HL-60 (cell line): Measurements from ENCODE around the gene GALNT13.
A peak's percentile ranks its signal among the peaks of the same experiment; 100 is the strongest.

Experiments
- DNase-seq, 2 experiments: peaks; one replicate each; pipeline ENCODE4 v3.0.0-alpha.2; 2010 to 2020; ENCODE audit warnings: low read depth in 1 of 2, low spot score in 1 of 2
- H3K27ac ChIP-seq: fragments of 250-450 bp; sonication (Bioruptor Pico); replicated peaks from 2 replicates; pipeline ENCODE4 v1.5.1; 2020; ENCODE audit warnings: mild to moderate bottlenecking, moderate library complexity
- H3K27me3 ChIP-seq: fragments of 250-450 bp; sonication (Bioruptor Pico); 2 replicates; pipeline ENCODE4 v1.5.1; 2021; ENCODE audit warnings: mild to moderate bottlenecking, moderate library complexity; ENCODE audit not compliant: insufficient read depth, poor library complexity, severe bottlenecking
- H3K4me3 ChIP-seq: replicated peaks from 2 replicates; pipeline ENCODE4 v1.5.1; 2011; ENCODE audit warnings: mild to moderate bottlenecking, control low read depth, low read length; ENCODE audit not compliant: insufficient read depth
- CTCF ChIP-seq: IDR thresholded peaks from one replicate; pipeline ENCODE4 v1.5.1; 2011; ENCODE audit warnings: low read length, control low read depth, inconsistent platforms; ENCODE audit not compliant: insufficient read depth
- GABPA ChIP-seq: IDR thresholded peaks from 2 replicates; pipeline ENCODE4 v1.6.1; 2012; ENCODE audit warnings: low read depth
- POLR2AphosphoS5 ChIP-seq: IDR thresholded peaks from 2 replicates; pipeline ENCODE4 v1.6.1; 2012; ENCODE audit warnings: low read depth
- REST ChIP-seq: IDR thresholded peaks from 2 replicates; pipeline ENCODE4 v1.6.1; 2012; ENCODE audit warnings: low read depth; ENCODE audit not compliant: insufficient replicate concordance
- SPI1 ChIP-seq: IDR thresholded peaks from 2 replicates; pipeline ENCODE4 v1.6.1; 2012; ENCODE audit warnings: low read depth, mild to moderate bottlenecking, borderline replicate concordance

The GALNT13 gene

DNA sequence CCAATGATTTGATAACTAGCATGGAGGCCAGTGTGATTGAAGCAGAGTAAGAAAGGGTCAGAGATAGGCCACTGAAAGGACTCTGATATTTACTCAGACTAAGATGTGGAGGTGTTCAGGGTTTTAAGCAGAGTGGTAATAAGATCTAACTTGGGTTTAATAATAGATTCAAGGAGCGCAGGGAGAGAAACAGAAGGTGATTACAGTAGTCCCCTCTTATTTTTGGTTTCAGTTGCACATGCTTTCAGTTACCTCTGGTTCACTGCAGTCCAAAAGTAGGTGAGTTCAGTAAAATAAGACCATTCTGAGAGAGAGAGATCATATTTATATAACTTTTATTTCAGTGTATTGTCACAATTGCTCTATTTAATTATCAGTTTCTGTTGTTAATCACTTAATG, 13.5 kb upstream of the GALNT13 start:
- H3K27ac ChIP-seq = no peak overlapping the region
- TF ChIP-seq GABPA (no peak), CTCF (no peak), SPI1 (no peak), REST (no peak), POLR2AphosphoS5 (no peak)
- H3K4me3 ChIP-seq = no peak overlapping the region
- no peak for DNase-seq
- no peaks in the 10 kb centered on the region for H3K27me3 ChIP-seq

GRCh38 chr2:153864022-153864421, 7.7 kb upstream of the GALNT13 start:
- TF ChIP-seq REST (peak; percentile 95), GABPA (no peak), CTCF (no peak)
- Histone ChIP-seq H3K27me3 (no peaks in the 10 kb centered on the region), H3K4me3 (no peak overlapping the region), H3K27ac (no peak overlapping the region)
- DNase-seq = no peak

- no peak overlapping the region for H3K4me3 ChIP-seq
- DNase-seq = no peak
- TF ChIP-seq POLR2AphosphoS5 (no peak), REST (no peak), GABPA (no peak), SPI1 (no peak), CTCF (no peak)
- peaks cover 14% of the 10 kb centered on the region for H3K27me3 ChIP-seq
- no peak overlapping the region for H3K27ac ChIP-seq
Observed at GRCh38 chr2:153866595-153866994, 5.1 kb upstream of the GALNT13 start.
